HEK293 (cell line): ENCODE data around the gene MINPP1.

Experiments
- PRDM1 ChIP-seq: fragments of 450-650 bp; formaldehyde crosslinking; IDR thresholded peaks from 2 replicates; pipeline ENCODE4; 2016; ENCODE audit warnings: missing biosample characterization, missing genetic modification characterization
- SCRT2 ChIP-seq: fragments of 450-650 bp; formaldehyde crosslinking; IDR thresholded peaks from 2 replicates; pipeline ENCODE4 v1.5.1; 2016; ENCODE audit warnings: missing biosample characterization, missing genetic modification characterization
- ZNF558 ChIP-seq: fragments of 450-650 bp; formaldehyde crosslinking; IDR thresholded peaks from 2 replicates; pipeline ENCODE4 v1.5.1; 2016; ENCODE audit warnings: missing biosample characterization, missing genetic modification characterization
- TF ChIP-seq, protein P1 (sequence below): fragments of 450-650 bp; formaldehyde crosslinking; IDR thresholded peaks from 2 replicates; pipeline ENCODE4 v1.5.1; 2016; ENCODE audit warnings: missing biosample characterization, missing genetic modification characterization

DNA sequence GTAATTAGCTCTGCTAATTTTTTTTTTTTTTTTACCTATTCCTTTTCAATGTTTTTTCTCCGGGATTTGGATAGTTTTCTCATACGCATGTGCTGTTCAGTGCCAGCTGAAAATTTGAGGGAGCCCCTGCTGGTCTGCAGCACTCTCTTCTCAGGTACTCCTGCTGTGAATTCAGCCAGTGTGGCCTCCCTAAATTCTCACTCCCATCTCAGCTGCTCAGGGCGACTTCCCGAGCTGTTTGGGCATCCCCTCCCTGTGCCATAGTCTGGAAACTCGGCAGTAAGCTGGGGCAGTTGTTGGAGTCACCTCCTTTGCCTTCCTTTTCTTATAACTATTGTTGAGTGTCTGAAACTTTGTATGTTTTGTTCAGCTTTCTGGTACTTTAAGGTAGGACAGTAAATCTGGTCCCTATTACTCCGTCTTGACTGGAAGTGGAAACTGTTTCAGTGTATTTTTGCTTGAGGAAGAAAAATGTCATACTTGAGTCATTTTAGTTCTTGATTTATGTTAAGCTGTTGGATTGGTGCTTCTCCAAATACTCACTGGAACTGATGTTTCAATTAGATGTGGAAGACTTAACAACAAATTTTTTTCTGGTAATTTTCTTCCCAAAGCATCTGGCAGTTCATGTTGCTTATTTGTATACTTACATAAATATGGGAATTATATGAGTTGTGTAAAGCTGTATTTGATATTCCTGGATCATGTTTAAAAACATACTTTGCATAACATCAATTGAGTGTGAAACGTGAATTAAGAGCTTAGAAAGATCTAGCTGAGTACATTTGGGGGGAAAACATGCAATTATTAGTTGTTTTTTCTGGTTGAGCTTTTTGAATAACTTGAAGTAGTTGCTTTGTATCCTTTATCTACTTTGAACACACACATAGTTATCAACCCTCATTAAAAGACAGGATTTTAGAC lies 33.7 kb downstream of the MINPP1 start:
- TF ChIP-seq ZNF558 (tag by site-specific recombination) (no peak), PRDM1 (tag by site-specific recombination) (no peak), SCRT2 (no peak)
- TF ChIP-seq, protein P1, sequence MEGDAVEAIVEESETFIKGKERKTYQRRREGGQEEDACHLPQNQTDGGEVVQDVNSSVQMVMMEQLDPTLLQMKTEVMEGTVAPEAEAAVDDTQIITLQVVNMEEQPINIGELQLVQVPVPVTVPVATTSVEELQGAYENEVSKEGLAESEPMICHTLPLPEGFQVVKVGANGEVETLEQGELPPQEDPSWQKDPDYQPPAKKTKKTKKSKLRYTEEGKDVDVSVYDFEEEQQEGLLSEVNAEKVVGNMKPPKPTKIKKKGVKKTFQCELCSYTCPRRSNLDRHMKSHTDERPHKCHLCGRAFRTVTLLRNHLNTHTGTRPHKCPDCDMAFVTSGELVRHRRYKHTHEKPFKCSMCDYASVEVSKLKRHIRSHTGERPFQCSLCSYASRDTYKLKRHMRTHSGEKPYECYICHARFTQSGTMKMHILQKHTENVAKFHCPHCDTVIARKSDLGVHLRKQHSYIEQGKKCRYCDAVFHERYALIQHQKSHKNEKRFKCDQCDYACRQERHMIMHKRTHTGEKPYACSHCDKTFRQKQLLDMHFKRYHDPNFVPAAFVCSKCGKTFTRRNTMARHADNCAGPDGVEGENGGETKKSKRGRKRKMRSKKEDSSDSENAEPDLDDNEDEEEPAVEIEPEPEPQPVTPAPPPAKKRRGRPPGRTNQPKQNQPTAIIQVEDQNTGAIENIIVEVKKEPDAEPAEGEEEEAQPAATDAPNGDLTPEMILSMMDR (tag by site-specific recombination): no peak
